Adipocyte (in vitro differentiated cells): Measurements from ENCODE around the gene FAF1.
A peak's percentile ranks its signal among the peaks of the same experiment; 100 is the strongest.

Source experiments
- DNase-seq: peaks from one replicate; pipeline ENCODE4 v3.0.0-alpha.2; 2015; ENCODE audit warnings: low read depth
- H3K27me3 ChIP-seq: replicated peaks from 2 replicates; pipeline ENCODE4 v1.7.0; 2013; ENCODE audit warnings: mild to moderate bottlenecking, low read length, moderate library complexity; ENCODE audit not compliant: control insufficient read depth, insufficient read depth
- H3K36me3 ChIP-seq: 2 replicates; pipeline ENCODE4 v1.7.0; 2013; ENCODE audit warnings: low read length, mild to moderate bottlenecking, moderate library complexity; ENCODE audit not compliant: control insufficient read depth, insufficient read depth, severe bottlenecking
- H3K4me1 ChIP-seq: 2 replicates; pipeline ENCODE4 v1.7.0; 2013; ENCODE audit warnings: mild to moderate bottlenecking, low read length, moderate library complexity; ENCODE audit not compliant: control insufficient read depth, insufficient read depth
- H3K4me3 ChIP-seq: 2 replicates; pipeline ENCODE4 v1.7.0; 2013; ENCODE audit warnings: mild to moderate bottlenecking, low read length, moderate library complexity
- H3K9ac ChIP-seq: 2 replicates; pipeline ENCODE4 v1.7.0; 2013; ENCODE audit warnings: mild to moderate bottlenecking, low read length, moderate library complexity
- H3K9me3 ChIP-seq: 2 replicates; pipeline ENCODE4 v1.7.0; 2013; ENCODE audit warnings: mild to moderate bottlenecking, low read length, moderate library complexity; ENCODE audit not compliant: control insufficient read depth

FAF1 gene

GRCh38 chr1:50593515-50593914 lies 366.6 kb downstream of the FAF1 start:
- H3K27me3 ChIP-seq: no peaks in the 10 kb centered on the region
- no peak overlapping the region for H3K9ac ChIP-seq
- no peaks in the 10 kb centered on the region for H3K4me1 ChIP-seq
- no peak overlapping the region for H3K4me3 ChIP-seq
- H3K9me3 ChIP-seq: no peaks in the 10 kb centered on the region
- DNase-seq: no peak
- H3K36me3 ChIP-seq: peaks cover 18% of the 10 kb centered on the region

- no peak overlapping the region for H3K9ac ChIP-seq
- peaks cover 26% of the 10 kb centered on the region for H3K36me3 ChIP-seq
- H3K4me1 ChIP-seq: no peaks in the 10 kb centered on the region
- no peak overlapping the region for H3K4me3 ChIP-seq
- no peaks in the 10 kb centered on the region for H3K27me3 ChIP-seq
- no peaks in the 10 kb centered on the region for H3K9me3 ChIP-seq
- no peak for DNase-seq
Observed at GRCh38 chr1:50591598-50591997, 368.5 kb downstream of the FAF1 start.

- Histone ChIP-seq H3K27me3 (no peaks in the 10 kb centered on the region), H3K9me3 (no peaks in the 10 kb centered on the region), H3K4me3 (no peak overlapping the region), H3K4me1 (no peaks in the 10 kb centered on the region), H3K9ac (no peak overlapping the region), H3K36me3 (peaks cover 30% of the 10 kb centered on the region)
- no peak for DNase-seq
Observed at GRCh38 chr1:50582346-50582745, 377.7 kb downstream of the FAF1 start.

GRCh38 chr1:50570066-50570468 lies 390.0 kb downstream of the FAF1 start:
- H3K4me1 ChIP-seq: no peaks in the 10 kb centered on the region
- peaks cover 18% of the 10 kb centered on the region for H3K36me3 ChIP-seq
- DNase-seq: peak; percentile 21
- no peak overlapping the region for H3K9ac ChIP-seq
- H3K9me3 ChIP-seq: no peaks in the 10 kb centered on the region
- no peak overlapping the region for H3K4me3 ChIP-seq
- H3K27me3 ChIP-seq: no peaks in the 10 kb centered on the region

GRCh38 chr1:50568782-50569181 lies 391.3 kb downstream of the FAF1 start:
- Histone ChIP-seq H3K9ac (no peak overlapping the region), H3K4me3 (no peak overlapping the region), H3K4me1 (no peaks in the 10 kb centered on the region), H3K36me3 (peaks cover 24% of the 10 kb centered on the region), H3K9me3 (no peaks in the 10 kb centered on the region), H3K27me3 (no peaks in the 10 kb centered on the region)
- DNase-seq: no peak

- no peaks in the 10 kb centered on the region for H3K9me3 ChIP-seq
- H3K9ac ChIP-seq: no peak overlapping the region
- no peak for DNase-seq
- peaks cover 16% of the 10 kb centered on the region for H3K36me3 ChIP-seq
- H3K27me3 ChIP-seq: no peaks in the 10 kb centered on the region
- H3K4me1 ChIP-seq: no peaks in the 10 kb centered on the region
- no peak overlapping the region for H3K4me3 ChIP-seq
Observed at GRCh38 chr1:50566405-50566804, 393.7 kb downstream of the FAF1 start.

GRCh38 chr1:50564417-50564816 lies 395.6 kb downstream of the FAF1 start:
- Histone ChIP-seq H3K9me3 (no peaks in the 10 kb centered on the region), H3K36me3 (peaks cover 23% of the 10 kb centered on the region), H3K4me3 (no peak overlapping the region), H3K4me1 (no peaks in the 10 kb centered on the region), H3K9ac (no peak overlapping the region), H3K27me3 (no peaks in the 10 kb centered on the region)
- no peak for DNase-seq

GRCh38 chr1:50562106-50562505 lies 398.0 kb downstream of the FAF1 start:
- Histone ChIP-seq H3K27me3 (no peaks in the 10 kb centered on the region), H3K9me3 (no peaks in the 10 kb centered on the region), H3K36me3 (peaks cover 23% of the 10 kb centered on the region), H3K9ac (no peak overlapping the region), H3K4me1 (no peaks in the 10 kb centered on the region), H3K4me3 (no peak overlapping the region)
- peak; percentile 28 for DNase-seq

- H3K9me3 ChIP-seq: no peaks in the 10 kb centered on the region
- H3K36me3 ChIP-seq: peaks cover 9% of the 10 kb centered on the region
- no peaks in the 10 kb centered on the region for H3K4me1 ChIP-seq
- H3K4me3 ChIP-seq: no peak overlapping the region
- H3K9ac ChIP-seq: no peak overlapping the region
- H3K27me3 ChIP-seq: no peaks in the 10 kb centered on the region
- no peak for DNase-seq
Observed at GRCh38 chr1:50559421-50559820, 400.6 kb downstream of the FAF1 start.

GRCh38 chr1:50553921-50554320 lies 406.1 kb downstream of the FAF1 start:
- DNase-seq: no peak
- Histone ChIP-seq H3K36me3 (no peaks in the 10 kb centered on the region), H3K9me3 (no peaks in the 10 kb centered on the region), H3K4me3 (no peak overlapping the region), H3K9ac (no peak overlapping the region), H3K27me3 (no peaks in the 10 kb centered on the region), H3K4me1 (no peaks in the 10 kb centered on the region)

GRCh38 chr1:50548243-50548642 lies 411.8 kb downstream of the FAF1 start:
- no peaks in the 10 kb centered on the region for H3K4me1 ChIP-seq
- no peak for DNase-seq
- H3K4me3 ChIP-seq: no peak overlapping the region
- no peaks in the 10 kb centered on the region for H3K27me3 ChIP-seq
- no peak overlapping the region for H3K9ac ChIP-seq
- H3K9me3 ChIP-seq: no peaks in the 10 kb centered on the region
- H3K36me3 ChIP-seq: no peaks in the 10 kb centered on the region

GRCh38 chr1:50542362-50542761 lies 417.7 kb downstream of the FAF1 start:
- DNase-seq: no peak
- H3K9me3 ChIP-seq: no peaks in the 10 kb centered on the region
- no peak overlapping the region for H3K4me3 ChIP-seq
- H3K4me1 ChIP-seq: peaks cover 12% of the 10 kb centered on the region
- no peaks in the 10 kb centered on the region for H3K27me3 ChIP-seq
- H3K9ac ChIP-seq: no peak overlapping the region
- no peaks in the 10 kb centered on the region for H3K36me3 ChIP-seq
